Middle frontal gyrus (tissue), 1 donor: Measurements from ENCODE around the gene RAD23A.
"Not testable (repeated sequence)": the region's sequence is repeated elsewhere in the genome, so short reads cannot be mapped to it uniquely, and the experiment has no call there.

Experiments
- DNase-seq: peaks from one replicate; pipeline ENCODE4 v3.0.0-alpha.2; 2015; ENCODE audit warnings: low spot score; ENCODE audit errors: extremely low spot score

RAD23A gene

GRCh38 chr19:12945479-12946091, at the start of gene RAD23A:
Gene RAD23A (plus strand): TSS chr19:12945862. CDS start chr19:12945949, 87 bp downstream.
- DNase-seq = peak; percentile 92

GRCh38 chr19:12896460-12896859, 49.2 kb upstream of the RAD23A start:
- DNase-seq = no peak

GRCh38 chr19:12899891-12900518, 45.7 kb upstream of the RAD23A start:
- DNase-seq = no peak

- no peak for DNase-seq
Measured at GRCh38 chr19:12907166-12907565, 38.5 kb upstream of the RAD23A start.

DNA sequence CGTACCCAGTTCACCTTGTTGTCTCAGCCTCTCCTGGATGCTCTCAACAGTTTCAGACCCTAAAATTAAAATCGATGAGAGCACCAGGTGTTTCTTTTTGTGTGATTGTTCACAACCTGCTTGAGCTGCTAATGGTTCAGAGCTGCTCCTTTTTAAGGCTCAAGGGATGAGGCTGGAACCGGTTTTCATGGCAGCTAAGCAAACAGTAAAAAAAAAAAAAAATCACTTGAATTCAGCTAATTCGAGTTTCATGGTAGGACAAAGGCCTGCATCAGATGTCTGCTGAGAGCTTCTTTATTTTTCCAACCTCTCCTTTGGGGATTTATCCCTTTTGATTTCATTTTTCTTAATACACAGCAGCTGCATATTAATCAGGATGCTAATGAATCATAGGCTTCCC, 33.1 kb upstream of the RAD23A start:
- no peak for DNase-seq

DNA sequence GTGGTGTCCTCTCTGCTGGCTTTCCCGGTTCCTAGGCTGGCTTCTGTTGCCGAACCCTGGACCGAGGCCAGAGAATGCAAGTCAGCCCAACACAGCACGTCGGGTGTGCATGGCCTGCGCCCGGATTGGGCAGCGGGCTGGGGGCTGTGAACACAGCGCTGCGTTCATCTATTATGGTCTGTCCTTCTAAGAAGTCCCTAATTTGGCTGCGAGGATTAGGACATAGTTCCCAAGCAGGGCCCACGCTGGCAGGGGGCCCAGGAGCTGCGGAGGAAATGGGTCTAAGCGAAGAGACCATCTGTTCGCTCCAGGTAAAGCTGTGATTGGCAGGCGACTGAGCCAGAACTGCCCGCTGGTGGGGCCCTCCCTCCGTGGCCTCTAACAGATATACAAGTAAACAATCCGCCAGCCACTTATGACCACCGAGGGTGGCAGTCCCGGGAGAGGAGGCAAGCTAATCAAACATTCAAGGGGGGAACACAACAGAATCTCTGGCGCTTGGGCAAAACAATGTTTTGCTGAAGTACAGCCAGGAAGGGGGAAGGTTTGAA, 32.6 kb upstream of the RAD23A start:
- peak; percentile 52 for DNase-seq

DNA sequence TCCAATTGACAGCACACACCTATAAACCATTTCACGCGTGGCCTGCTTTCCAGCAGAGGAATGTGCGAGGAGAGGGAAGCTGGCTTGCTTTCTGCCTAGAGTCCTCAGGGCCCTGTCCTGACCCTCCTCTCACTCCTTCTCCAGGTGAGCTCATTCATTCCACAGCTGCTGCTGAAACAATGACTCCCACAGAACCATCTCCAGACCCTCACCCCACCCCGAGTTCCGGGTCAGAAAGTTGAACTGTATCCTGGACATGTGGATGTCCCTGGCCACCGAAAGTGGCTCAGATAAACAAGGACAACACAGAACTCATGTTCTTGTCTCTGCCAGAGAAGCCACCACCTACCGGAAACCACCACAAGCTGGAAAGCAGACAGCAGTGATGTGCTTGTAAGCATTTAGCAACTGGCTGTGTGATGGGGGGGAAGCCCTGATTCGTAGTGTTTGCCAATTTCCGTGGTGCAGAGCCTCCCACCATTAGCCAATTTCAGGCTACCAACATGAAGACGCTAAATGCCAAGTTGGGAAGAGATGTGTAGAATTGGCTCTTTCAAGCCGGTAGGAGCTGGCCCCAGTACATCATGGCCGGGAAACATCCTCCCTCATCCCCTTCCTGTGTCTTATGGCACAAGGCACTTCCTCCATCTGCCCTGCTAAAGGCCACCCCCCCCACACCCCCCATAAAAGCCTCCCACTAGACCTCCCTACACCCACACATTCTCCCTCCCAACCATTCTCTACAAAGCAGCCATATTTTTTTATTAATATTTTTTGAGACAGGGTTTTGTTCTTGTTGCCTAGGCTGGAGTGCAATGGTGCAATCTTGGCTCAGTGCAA, 31.6 kb upstream of the RAD23A start:
- no peak for DNase-seq

DNA sequence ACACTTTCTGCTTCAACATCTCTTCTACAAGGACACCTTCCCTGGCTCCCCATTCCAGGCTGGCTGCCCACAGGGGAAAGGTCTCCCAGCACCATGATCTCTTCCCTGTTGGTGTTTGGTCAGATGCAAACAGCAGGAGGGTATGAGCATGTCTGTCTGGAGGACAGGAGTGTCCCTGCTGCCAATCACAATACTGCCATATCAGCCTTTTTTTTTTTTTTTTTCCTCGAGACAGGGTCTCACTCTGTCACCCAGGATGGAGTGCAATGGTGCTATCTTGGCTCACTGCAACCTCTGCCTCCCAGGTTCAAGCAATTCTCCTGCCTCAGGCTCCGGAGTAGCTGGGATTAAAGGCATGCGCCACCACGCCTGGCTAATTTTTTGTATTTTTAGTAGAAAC, 29.8 kb upstream of the RAD23A start:
- not testable (repeated sequence) for DNase-seq

DNA sequence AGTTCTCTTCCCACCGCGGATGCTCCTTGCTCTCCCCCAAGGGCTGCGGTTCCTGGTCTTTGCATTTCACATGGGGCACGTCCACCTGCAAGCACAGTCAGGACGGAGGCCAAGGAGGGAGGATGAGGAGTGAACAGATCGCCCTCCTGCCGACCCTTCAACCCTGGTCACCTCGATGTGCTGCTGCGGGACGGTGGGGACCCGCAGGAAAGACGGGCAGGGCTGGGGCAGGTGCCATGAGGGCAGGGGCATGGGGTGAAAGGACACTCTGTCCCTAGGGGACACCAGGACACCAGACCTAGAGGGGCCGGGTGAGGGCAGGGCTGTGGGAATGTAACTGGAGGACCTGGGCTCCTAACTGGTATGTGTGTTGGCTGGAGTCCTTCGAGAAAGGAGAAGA, 27.4 kb upstream of the RAD23A start:
- DNase-seq = no peak

- DNase-seq = no peak
Measured at GRCh38 chr19:12921047-12921446, 24.6 kb upstream of the RAD23A start.

DNA sequence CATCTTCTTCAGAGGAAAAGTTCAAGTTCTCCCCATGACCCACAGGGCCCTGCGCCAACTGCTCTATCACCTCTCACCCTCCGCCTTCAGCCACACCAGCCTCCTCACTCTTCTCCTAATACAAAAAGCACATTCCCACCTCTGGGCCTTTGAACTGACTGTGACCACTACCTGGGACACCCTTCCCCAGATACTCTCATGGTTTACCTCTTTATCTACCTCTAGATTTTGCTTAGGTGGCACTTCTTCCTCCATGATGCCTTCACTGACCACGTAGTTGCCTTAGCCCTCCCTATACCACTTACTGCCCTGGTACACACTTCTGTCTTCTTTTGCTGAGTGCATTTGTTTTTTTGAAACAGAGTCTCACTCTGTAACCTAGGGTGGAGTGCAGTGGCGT, 22.7 kb upstream of the RAD23A start:
- no peak for DNase-seq

DNA sequence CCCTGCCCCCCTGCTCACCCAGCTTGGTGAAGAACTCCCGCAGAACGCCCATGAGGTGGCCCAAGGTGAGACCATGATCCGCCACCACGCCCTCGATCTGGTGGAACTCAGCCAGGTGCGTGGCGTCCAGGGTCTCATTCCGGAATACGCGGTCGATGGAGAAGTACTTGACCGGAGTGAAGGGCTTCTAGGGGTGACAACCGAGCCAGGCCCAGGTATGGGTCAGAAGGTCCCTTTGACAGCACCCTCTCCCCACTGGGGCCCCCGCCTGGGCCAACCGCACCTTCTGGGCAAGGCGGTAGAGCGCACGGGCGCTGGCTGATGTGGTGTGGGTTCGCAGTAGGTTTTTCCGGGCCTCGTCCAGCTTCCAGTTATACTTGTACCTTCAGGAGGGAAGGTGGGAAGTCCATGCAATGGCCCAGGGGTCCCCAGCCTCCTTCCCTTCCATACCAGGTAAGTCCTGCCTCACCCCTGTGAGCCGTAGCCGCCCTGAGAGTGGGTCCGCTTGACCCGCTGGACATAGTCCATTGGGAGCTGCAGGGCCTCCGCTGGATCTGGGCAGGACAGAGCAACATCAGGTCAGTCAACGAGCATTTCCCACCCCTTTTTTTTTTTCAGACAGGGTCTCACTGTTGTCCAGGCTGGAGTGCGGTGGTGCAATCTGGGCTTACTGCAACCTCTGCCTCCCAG, 20.9 kb upstream of the RAD23A start:
- DNase-seq = no peak

DNA sequence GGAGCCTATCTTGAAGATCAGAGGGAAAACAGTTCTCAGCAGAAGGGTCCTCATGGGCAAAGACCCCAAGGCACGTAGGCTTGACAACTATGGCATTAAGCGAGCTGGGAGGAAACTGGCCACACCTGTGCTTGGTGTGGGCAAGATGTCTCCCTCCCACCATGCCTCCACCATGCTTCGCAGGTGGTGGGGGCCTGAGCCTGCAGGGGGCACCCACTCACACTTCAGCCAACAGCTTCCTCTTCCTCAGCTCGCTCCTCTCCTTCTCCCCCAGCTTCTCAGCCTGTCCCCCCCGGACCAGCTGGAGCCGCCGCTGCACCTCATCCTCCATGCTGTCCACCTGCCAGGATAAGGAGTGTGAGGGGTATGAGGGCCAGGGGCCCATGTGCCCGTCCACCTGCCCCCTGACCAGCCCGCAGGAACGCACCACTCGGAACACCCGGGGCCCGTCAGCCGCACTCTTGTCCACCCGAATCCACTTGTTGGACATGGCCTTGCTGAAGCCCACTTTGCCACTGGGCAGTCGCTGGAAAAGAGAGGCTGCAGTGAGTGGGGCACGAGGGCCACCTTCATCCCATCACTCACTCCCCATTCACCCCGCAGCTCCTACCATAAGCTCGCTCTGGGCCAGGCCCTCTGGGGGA, 15.5 kb upstream of the RAD23A start:
- DNase-seq = no peak

DNA sequence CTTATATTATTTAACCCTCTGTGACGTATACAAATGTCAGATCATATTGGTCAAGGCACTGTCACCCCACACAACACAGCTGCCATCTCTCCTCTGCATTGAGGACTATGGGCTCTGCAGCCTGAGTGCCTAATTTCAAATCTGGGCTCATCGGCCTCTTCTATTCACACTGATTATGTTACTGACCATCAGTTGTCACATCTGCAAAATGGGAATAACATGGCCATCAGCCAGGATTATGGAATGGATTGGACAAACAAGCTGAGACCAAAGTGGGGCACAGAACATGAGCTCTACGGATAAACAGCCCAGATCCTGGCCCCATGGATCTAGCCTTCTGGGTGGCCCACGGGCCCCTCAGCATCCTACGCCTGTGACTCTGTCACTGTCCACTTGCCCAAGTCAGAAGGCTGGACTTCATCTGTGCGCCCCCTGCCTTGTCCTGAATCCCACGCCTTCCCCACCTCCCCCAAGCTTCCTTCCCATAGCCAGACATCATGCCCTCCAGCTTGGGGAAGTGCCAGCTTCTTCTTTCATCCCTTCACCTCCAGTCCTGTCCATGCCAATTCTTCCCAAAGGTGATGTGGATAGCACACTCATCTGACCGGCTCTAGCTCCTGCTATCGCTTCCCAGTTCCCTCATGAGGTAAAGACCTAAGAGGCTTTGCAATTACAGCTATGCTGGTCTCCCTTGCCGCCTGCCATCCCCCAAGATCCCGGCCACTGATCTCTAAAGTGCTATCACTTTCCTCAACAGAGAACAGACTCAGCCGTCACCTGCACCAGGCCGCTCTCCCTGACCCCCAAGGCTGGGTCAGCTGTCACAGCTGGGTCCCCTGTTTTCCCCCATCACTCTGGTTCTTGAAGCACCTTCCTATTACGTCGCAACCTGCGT, 13.0 kb upstream of the RAD23A start:
- no peak for DNase-seq

DNA sequence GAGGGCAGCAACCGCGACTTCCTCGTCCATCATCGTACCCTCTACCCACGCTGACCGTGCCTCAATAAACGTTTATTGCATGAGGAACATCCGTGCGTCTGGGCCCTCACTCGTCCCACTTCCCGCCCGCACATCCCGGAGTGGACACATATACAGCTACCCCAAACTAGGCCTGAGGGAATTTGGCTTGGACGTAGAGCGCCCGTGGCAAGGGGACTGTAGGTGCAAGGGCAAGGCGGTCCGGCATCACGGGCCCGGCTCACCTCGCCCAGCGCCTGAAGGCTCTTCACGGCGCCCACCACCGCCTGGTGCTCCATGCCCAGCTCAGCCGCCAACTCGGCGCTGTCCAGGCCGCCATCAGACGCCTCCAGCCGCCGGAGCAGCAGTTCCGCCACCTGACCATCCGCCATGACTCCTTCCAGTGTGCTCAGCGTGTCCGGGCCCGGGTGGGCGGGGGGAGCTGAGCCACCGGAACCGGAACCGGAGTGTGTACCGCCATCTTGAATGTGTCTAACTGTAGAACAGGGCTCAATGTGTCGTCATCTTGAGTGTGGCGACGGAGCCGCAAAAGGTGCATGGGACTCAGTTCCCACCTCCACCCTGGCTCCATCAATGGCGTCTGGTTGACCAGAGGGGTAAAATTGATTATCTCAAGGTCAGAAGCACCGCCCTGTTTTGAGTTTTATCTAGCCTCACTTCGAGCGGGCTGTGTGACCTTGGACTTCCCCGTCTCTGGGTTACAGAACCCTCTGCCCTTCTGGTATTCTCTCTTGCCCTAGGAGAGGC, 12.2 kb upstream of the RAD23A start, which contains the start of gene FARSA:
Gene FARSA (minus strand): TSS at position 425 of the 786 bp plus-strand sequence. CDS start 15 bp downstream, at position 410.
- DNase-seq = peak; percentile 89

- DNase-seq = no peak
Measured at GRCh38 chr19:12935071-12935470, 10.6 kb upstream of the RAD23A start.

DNA sequence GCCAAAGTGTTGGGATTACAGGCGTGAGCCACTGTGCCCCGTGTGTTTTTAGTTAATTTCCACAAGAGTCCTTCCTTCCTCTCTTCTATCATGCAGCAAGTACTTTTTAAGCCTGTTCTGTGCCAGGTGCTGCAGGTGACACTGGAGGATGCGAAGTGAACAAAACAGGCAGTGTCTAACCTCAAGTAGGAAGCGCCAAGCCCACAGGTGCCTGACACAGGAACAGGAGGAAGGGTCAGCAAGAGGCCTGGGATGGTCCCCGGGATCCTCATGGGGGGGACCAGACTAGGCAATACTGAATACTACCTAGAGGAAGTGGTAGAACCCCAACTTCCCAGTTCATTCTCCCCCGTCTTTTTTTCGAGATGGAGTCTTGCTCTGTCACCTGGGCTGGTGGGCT, 9.1 kb upstream of the RAD23A start:
- DNase-seq = no peak

- DNase-seq = no peak
Measured at GRCh38 chr19:12937093-12937926, 8.4 kb upstream of the RAD23A start.
